ENCODE measurements around the gene TEKT3.

TEKT3 gene

GRCh38 chr17:15266325-15267125 is 74.9 kb downstream of the TEKT3 start:
- H3K79me2 ChIP-seq (ENCODE audit: low read length) = no peaks in the 10 kb centered on the region
- no peak overlapping the region for H2AFZ ChIP-seq (ENCODE audit: low read depth, low read length)
- no peaks in the 10 kb centered on the region for H3K36me3 ChIP-seq (replicated peaks; ENCODE audit: low read depth, low read length)
- no peak overlapping the region for H3K4me2 ChIP-seq (ENCODE audit: low read length)
- no peak overlapping the region for H3K4me3 ChIP-seq (ENCODE audit: low read length)
- no peak overlapping the region for H3K9ac ChIP-seq (ENCODE audit: low read length)
- no peak overlapping the region for H3K27ac ChIP-seq (ENCODE audit: low read length)
- no peaks in the 10 kb centered on the region for H4K20me1 ChIP-seq (ENCODE audit: insufficient read depth, low read length)
- TF ChIP-seq CTCF (IDR thresholded peaks at IDR 0.05; ENCODE audit: low read depth, low read length) (no peak), EZH2phosphoT487 (IDR thresholded peaks at IDR 0.05; ENCODE audit: low read depth) (no peak)
- no peaks in the 10 kb centered on the region for H3K4me1 ChIP-seq (ENCODE audit: low read length)
- no peaks in the 10 kb centered on the region for H3K9me3 ChIP-seq (ENCODE audit: insufficient read depth, low read length)
- H3K27me3 ChIP-seq (ENCODE audit: low read depth, low read length) = no peaks in the 10 kb centered on the region

- Histone ChIP-seq H3K9ac (ENCODE audit: low read length) (no peak within 1 kb of the TSS), H4K20me1 (ENCODE audit: insufficient read depth, low read length) (no peaks in the 10 kb centered on the region), H3K4me1 (ENCODE audit: low read length) (no peaks in the 10 kb centered on the region; the same call in 1 of the 2 replicates), H3K36me3 (replicated peaks; ENCODE audit: low read depth, low read length) (no peaks in the 10 kb centered on the region), H3K4me2 (ENCODE audit: low read length) (no peak within 1 kb of the TSS), H3K79me2 (ENCODE audit: low read length) (no peaks in the 10 kb centered on the region), H3K27ac (ENCODE audit: low read length) (no peak within 1 kb of the TSS), H2AFZ (ENCODE audit: low read depth, low read length) (no peak within 1 kb of the TSS), H3K4me3 (ENCODE audit: low read length) (no peak within 1 kb of the TSS), H3K27me3 (ENCODE audit: low read depth, low read length) (no peaks in the 10 kb centered on the region), H3K9me3 (ENCODE audit: insufficient read depth, low read length) (no peaks in the 10 kb centered on the region)
- no peak for TF ChIP-seq EZH2phosphoT487 (IDR thresholded peaks at IDR 0.05; ENCODE audit: low read depth)
- TF ChIP-seq CTCF (IDR thresholded peaks at IDR 0.05; ENCODE audit: low read depth, low read length) = no peak
Measured at GRCh38 chr17:15265131-15265530, 76.3 kb downstream of the TEKT3 start, which contains the start of gene PMP22. Gene PMP22 (minus strand): TSS chr17:15265326. CDS start chr17:15260727, 4,599 bp downstream.

GRCh38 chr17:15264542-15264941 is 76.9 kb downstream of the TEKT3 start:
- Histone ChIP-seq H4K20me1 (ENCODE audit: insufficient read depth, low read length) (no peaks in the 10 kb centered on the region), H3K4me1 (ENCODE audit: low read length) (no peaks in the 10 kb centered on the region; the same call in 1 of the 2 replicates), H3K27me3 (ENCODE audit: low read depth, low read length) (no peaks in the 10 kb centered on the region), H3K4me3 (ENCODE audit: low read length) (no peak overlapping the region), H3K27ac (ENCODE audit: low read length) (no peak overlapping the region), H3K4me2 (ENCODE audit: low read length) (no peak overlapping the region), H3K79me2 (ENCODE audit: low read length) (no peaks in the 10 kb centered on the region), H3K9ac (ENCODE audit: low read length) (no peak overlapping the region), H3K36me3 (replicated peaks; ENCODE audit: low read depth, low read length) (no peaks in the 10 kb centered on the region), H2AFZ (ENCODE audit: low read depth, low read length) (no peak overlapping the region), H3K9me3 (ENCODE audit: insufficient read depth, low read length) (no peaks in the 10 kb centered on the region)
- no peak for TF ChIP-seq CTCF (IDR thresholded peaks at IDR 0.05; ENCODE audit: low read depth, low read length)
- no peak for TF ChIP-seq EZH2phosphoT487 (IDR thresholded peaks at IDR 0.05; ENCODE audit: low read depth)

- TF ChIP-seq CTCF (IDR thresholded peaks at IDR 0.05; ENCODE audit: low read depth, low read length) = no peak
- TF ChIP-seq EZH2phosphoT487 (IDR thresholded peaks at IDR 0.05; ENCODE audit: low read depth) = no peak
- Histone ChIP-seq H3K9me3 (ENCODE audit: insufficient read depth, low read length) (no peaks in the 10 kb centered on the region), H3K27ac (ENCODE audit: low read length) (no peak overlapping the region), H4K20me1 (ENCODE audit: insufficient read depth, low read length) (no peaks in the 10 kb centered on the region), H3K4me2 (ENCODE audit: low read length) (no peak overlapping the region), H3K9ac (ENCODE audit: low read length) (no peak overlapping the region), H3K79me2 (ENCODE audit: low read length) (no peaks in the 10 kb centered on the region), H3K4me3 (ENCODE audit: low read length) (no peak overlapping the region), H3K27me3 (ENCODE audit: low read depth, low read length) (no peaks in the 10 kb centered on the region), H3K4me1 (ENCODE audit: low read length) (no peaks in the 10 kb centered on the region; the same call in 1 of the 2 replicates), H3K36me3 (replicated peaks; ENCODE audit: low read depth, low read length) (no peaks in the 10 kb centered on the region), H2AFZ (ENCODE audit: low read depth, low read length) (no peak overlapping the region)
Measured at GRCh38 chr17:15263680-15264079, 77.7 kb downstream of the TEKT3 start.
